HUES48 (cell line): ENCODE measurements around the gene PPM1N.

ENCODE experiments used
- H3K27ac ChIP-seq: one replicate; pipeline ENCODE4 v1.7.0; 2013; ENCODE audit warnings: low read depth, low read length, inconsistent platforms
- H3K27me3 ChIP-seq: 2 replicates; pipeline ENCODE4 v1.6.1; 2013; ENCODE audit warnings: mild to moderate bottlenecking, low read length; ENCODE audit not compliant: control insufficient read depth, insufficient read depth
- H3K36me3 ChIP-seq: 2 replicates; pipeline ENCODE4 v1.6.1; 2013; ENCODE audit warnings: low read length; ENCODE audit not compliant: control insufficient read depth, insufficient read depth
- H3K4me1 ChIP-seq: 2 replicates; pipeline ENCODE4 v1.6.1; 2013; ENCODE audit warnings: mild to moderate bottlenecking, low read length; ENCODE audit not compliant: control insufficient read depth, insufficient read depth
- H3K4me3 ChIP-seq: 2 replicates; pipeline ENCODE4 v1.5.1; 2013; ENCODE audit warnings: mild to moderate bottlenecking, low read depth, low read length
- H3K9ac ChIP-seq: 2 replicates; pipeline ENCODE4 v1.6.1; 2013; ENCODE audit warnings: mild to moderate bottlenecking, low read depth, low read length, moderate library complexity
- H3K9me3 ChIP-seq: 2 replicates; pipeline ENCODE4 v1.6.1; 2013; ENCODE audit warnings: low read length; ENCODE audit not compliant: control insufficient read depth, insufficient read depth

PPM1N gene

DNA sequence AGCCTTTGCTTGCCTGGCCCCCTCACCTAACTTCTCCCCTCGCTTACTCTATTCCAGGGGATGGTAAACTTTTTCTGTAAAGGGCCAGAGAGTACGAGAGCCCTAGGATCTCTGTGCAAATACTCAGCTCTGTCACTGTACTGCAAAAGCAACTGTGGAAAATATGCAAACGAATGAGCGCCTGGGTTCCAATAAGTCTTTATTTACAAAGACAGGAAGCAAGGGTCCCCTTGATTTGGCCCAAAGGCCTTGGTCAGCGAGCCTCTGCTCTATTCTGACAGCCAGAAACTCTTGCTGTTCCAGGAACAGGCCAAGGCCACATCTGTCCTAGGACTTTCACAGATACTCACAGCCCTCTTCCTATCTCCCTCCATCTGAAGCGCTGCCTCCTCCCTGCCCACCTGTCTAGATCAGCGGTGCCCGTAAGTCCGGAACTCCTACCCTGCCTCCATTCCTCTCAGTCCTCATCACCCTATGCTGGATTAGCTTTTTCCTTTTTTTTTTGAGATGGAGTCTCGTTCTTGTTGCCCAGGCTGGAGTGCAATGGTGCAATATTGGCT, 49.0 kb downstream of the PPM1N start:
- no peaks in the 10 kb centered on the region for H3K4me1 ChIP-seq
- H3K9ac ChIP-seq, result no peak overlapping the region
- H3K27me3 ChIP-seq, result no peaks in the 10 kb centered on the region
- H3K27ac ChIP-seq, result no peak overlapping the region
- no peaks in the 10 kb centered on the region for H3K36me3 ChIP-seq
- no peak overlapping the region for H3K4me3 ChIP-seq
- H3K9me3 ChIP-seq, result no peaks in the 10 kb centered on the region

DNA sequence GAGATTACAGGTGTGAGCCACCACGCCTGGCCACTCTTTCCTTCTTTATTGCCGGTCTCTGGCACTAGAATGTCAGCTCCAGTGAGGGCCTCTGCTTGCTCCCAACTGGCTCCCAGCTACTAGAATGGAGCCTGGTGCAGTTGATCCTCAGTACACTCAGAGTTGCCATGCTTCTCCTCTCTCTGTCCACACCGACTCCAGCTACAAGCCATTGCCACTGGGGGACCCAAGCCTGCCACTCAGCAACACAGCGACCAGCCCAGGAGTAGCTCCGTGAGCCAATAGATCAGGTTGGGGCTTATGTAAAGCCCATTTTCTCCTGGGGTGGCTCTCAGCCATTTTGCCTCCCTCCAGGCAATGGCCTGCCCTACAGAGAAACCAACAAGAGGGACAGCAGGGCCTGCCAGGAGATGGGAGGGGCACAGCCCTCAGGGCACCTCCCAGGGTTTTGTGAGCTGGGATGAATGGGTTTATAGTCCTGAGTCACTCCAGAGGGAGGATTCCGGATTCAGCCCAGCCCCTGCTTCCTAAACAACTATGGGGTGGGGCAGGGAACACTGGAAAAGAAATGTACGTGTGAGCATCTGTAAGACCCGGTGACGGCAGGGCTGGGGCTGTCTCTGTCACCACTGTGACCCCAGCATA, 49.8 kb downstream of the PPM1N start:
- Histone ChIP-seq H3K27me3 (no peaks in the 10 kb centered on the region), H3K9ac (no peak overlapping the region), H3K9me3 (no peaks in the 10 kb centered on the region), H3K36me3 (0 out of 2 replicates have a peak, but pooled peaks cover 2% of the 10 kb centered on the region), H3K4me1 (no peaks in the 10 kb centered on the region), H3K27ac (no peak overlapping the region), H3K4me3 (no peak overlapping the region)
